PC-9 (cell line): ENCODE data around the gene USP24. TPM values are rescaled to one million over a fixed set of nuclear protein-coding genes. Genes with fewer than 3 reads are reported as not detected.

Experiments used
- BruUV-seq: library from RNA; stranded (reverse); fragments of 400-500 nt; replicated peaks from 2 replicates; lab custom pipeline; 2021; lab: Mats Ljungman, UMichigan
- CTCF ChIA-PET: fragments of 300-600 bp; sonication (Branson Sonifier 250); formaldehyde crosslinking; loops from one replicate; lab custom pipeline; 2022; ENCODE audit warnings: antibody characterized with exemption; lab: Charles Lee
- POLR2A ChIA-PET: fragments of 300-600 bp; sonication (Branson Sonifier 250); formaldehyde crosslinking; loops from one replicate; lab custom pipeline; 2022; ENCODE audit warnings: antibody characterized with exemption; ENCODE audit not compliant: unreplicated experiment; lab: Charles Lee
- DNase-seq, 2 experiments: peaks; one replicate each; pipeline versions ENCODE4 v3.0.0 to v3.0.0-alpha.2; 2015 to 2022; ENCODE audit warnings: mixed read lengths in 1 of 2
- H2AFZ ChIP-seq: fragments of 200-600 bp; sonication (generic); 2 replicates; pipeline ENCODE4 v1.8.1; 2017; ENCODE audit warnings: antibody characterized with exemption
- H3F3A ChIP-seq: fragments of 200-600 bp; sonication (generic); 2 replicates; pipeline ENCODE4 v1.8.1; 2017; ENCODE audit warnings: antibody characterized with exemption, mild to moderate bottlenecking, low read depth; ENCODE audit not compliant: insufficient read depth
- H3K27ac ChIP-seq: fragments of 200-600 bp; sonication (generic); 2 replicates; pipeline ENCODE4 v1.6.1; 2016; ENCODE audit warnings: mixed run types
- H3K27me3 ChIP-seq: fragments of 200-600 bp; sonication (generic); 2 replicates; pipeline ENCODE4 v1.6.1; 2016; ENCODE audit warnings: low read depth, mixed run types; ENCODE audit not compliant: insufficient read depth
- H3K36me3 ChIP-seq: fragments of 200-600 bp; sonication (generic); 2 replicates; pipeline ENCODE4 v1.6.1; 2016; ENCODE audit warnings: low read depth, mixed run types
- H3K4me1 ChIP-seq: fragments of 200-600 bp; sonication (generic); replicated peaks from 2 replicates; pipeline ENCODE4 v1.6.1; 2016; ENCODE audit warnings: mixed run types; ENCODE audit not compliant: insufficient read depth
- H3K4me2 ChIP-seq: fragments of 200-600 bp; sonication (generic); 2 replicates; pipeline ENCODE4 v1.6.1; 2017; ENCODE audit warnings: mixed run types
- H3K4me3 ChIP-seq: fragments of 200-600 bp; sonication (generic); 2 replicates; pipeline ENCODE4 v1.6.1; 2016; ENCODE audit warnings: mixed run types
- H3K79me2 ChIP-seq: fragments of 200-600 bp; sonication (generic); 2 replicates; pipeline ENCODE4 v1.6.1; 2017; ENCODE audit warnings: low read depth, mixed run types
- H3K9me2 ChIP-seq: fragments of 200-600 bp; sonication (generic); 2 replicates; pipeline ENCODE4 v1.8.1; 2017; ENCODE audit warnings: mild to moderate bottlenecking; ENCODE audit not compliant: insufficient read depth
- H3K9me3 ChIP-seq: fragments of 200-600 bp; sonication (generic); 2 replicates; pipeline ENCODE4 v1.8.1; 2016; ENCODE audit warnings: low read depth; ENCODE audit not compliant: insufficient read depth
- H4K20me1 ChIP-seq: fragments of 200-600 bp; sonication (generic); 2 replicates; pipeline ENCODE4 v1.8.1; 2017; ENCODE audit not compliant: insufficient read depth
- EZH2 ChIP-seq: fragments of 200-600 bp; sonication (generic); IDR thresholded peaks from 2 replicates; pipeline ENCODE4 v1.8.0; 2017; ENCODE audit warnings: antibody characterized with exemption, low read depth
- intact Hi-C: fragments of 100-400 bp; cut with micrococcal nuclease; formaldehyde crosslinking; loops from one replicate; pipeline ENCODE4 v1.10.0; 2022; ENCODE audit not compliant: unreplicated experiment
- total RNA-seq: library from RNA; stranded (reverse); gene quantifications from 2 replicates; pipeline ENCODE4 v1.2.3, GENCODE V29; 2021
- TF ChIP-seq, protein P1 (sequence below): fragments of 200-600 bp; sonication (generic); conservative IDR thresholded peaks from 2 replicates; pipeline ENCODE4 v1.6.1; 2017; ENCODE audit warnings: mixed run types, antibody characterized with exemption, mild to moderate bottlenecking, moderate library complexity

USP24 gene
- total RNA-seq, 1 experiment from 2014 or later: 61.0 TPM

DNA sequence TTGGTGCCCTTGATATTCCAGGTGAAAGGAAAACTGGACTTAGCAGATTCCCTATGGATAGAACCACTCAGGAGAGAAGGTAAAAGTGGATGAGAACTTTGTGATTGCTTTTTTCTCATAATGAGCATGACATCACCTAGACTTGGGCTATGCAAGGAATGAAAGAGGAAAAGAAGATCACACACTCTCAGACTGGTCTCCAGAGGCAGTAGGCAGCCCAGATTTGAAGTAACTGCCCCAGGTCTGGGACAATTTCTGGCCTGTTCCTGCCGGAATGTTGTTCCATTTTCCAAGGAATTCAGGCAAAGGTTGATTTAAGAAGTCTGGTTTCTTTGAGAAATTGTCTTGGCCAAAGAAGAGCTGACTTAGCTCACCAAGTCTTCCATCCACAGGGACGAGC lies 31.7 kb upstream of the USP24 start:
- no peaks in the 10 kb centered on the region for H3K36me3 ChIP-seq
- no peak overlapping the region for H2AFZ ChIP-seq
- ChIA-PET POLR2A (interaction anchor here (0.5 to 0.6 kb wide), 3 partner anchors 14 to 1047 kb away, joined by 3 to 6 read pairs (median 4); no protein-coding TSS in a partner anchor), CTCF (interaction anchor here (1.5 kb wide), 1 partner anchor 31 kb away, joined by 3 read pairs; no protein-coding TSS in a partner anchor)
- no peak overlapping the region for H3K4me3 ChIP-seq
- H3K9me2 ChIP-seq: no peaks in the 10 kb centered on the region
- H3K27me3 ChIP-seq: no peaks in the 10 kb centered on the region
- no peak for DNase-seq
- no peaks in the 10 kb centered on the region for H4K20me1 ChIP-seq
- peaks cover 52% of the 10 kb centered on the region for H3K4me1 ChIP-seq
- H3K4me2 ChIP-seq: peak overlapping the region; percentile 74
- intact Hi-C loops: loop anchor here (1.0 kb wide), 2 partner anchors 25 to 30 kb away; no protein-coding TSS in a partner anchor
- peak overlapping the region; percentile 96 for H3K27ac ChIP-seq
- BruUV-seq: no TSS peak
- H3F3A ChIP-seq: peaks cover 37% of the 10 kb centered on the region
- no peaks in the 10 kb centered on the region for H3K79me2 ChIP-seq
- TF ChIP-seq, protein P1, sequence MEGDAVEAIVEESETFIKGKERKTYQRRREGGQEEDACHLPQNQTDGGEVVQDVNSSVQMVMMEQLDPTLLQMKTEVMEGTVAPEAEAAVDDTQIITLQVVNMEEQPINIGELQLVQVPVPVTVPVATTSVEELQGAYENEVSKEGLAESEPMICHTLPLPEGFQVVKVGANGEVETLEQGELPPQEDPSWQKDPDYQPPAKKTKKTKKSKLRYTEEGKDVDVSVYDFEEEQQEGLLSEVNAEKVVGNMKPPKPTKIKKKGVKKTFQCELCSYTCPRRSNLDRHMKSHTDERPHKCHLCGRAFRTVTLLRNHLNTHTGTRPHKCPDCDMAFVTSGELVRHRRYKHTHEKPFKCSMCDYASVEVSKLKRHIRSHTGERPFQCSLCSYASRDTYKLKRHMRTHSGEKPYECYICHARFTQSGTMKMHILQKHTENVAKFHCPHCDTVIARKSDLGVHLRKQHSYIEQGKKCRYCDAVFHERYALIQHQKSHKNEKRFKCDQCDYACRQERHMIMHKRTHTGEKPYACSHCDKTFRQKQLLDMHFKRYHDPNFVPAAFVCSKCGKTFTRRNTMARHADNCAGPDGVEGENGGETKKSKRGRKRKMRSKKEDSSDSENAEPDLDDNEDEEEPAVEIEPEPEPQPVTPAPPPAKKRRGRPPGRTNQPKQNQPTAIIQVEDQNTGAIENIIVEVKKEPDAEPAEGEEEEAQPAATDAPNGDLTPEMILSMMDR: no peak
- no peak for TF ChIP-seq EZH2
- no peaks in the 10 kb centered on the region for H3K9me3 ChIP-seq

DNA sequence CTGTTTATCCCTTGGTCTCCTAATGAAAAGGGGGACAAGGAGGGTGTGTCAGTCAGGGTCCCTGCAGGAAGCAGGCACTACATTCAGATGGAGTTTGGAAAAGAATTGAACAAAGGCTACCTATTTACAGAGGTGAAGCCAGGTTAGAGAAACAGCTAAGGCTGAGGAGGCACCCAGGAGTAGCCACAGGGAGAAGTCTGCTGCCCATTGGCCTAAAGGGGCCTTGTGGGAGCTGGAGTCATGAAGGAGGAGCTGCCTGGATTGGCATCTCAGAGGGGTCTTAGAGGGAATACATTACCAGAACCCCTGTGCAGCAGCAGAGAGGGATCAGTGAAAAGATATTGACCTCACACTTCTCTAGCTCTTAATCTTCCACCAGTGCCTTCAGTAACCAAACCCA lies 31.2 kb upstream of the USP24 start:
- Histone ChIP-seq H3K9me3 (no peaks in the 10 kb centered on the region), H3K27ac (peak overlapping the region; percentile 96), H3K4me2 (peak overlapping the region; percentile 74), H3K79me2 (no peaks in the 10 kb centered on the region), H4K20me1 (no peaks in the 10 kb centered on the region), H3K9me2 (no peaks in the 10 kb centered on the region), H3K4me1 (peaks cover 55% of the 10 kb centered on the region), H2AFZ (no peak overlapping the region), H3K27me3 (no peaks in the 10 kb centered on the region), H3F3A (peaks cover 37% of the 10 kb centered on the region), H3K4me3 (peak overlapping the region; percentile 33; the same call in 1 of the 2 replicates), H3K36me3 (no peaks in the 10 kb centered on the region)
- ChIA-PET POLR2A (interaction anchor here (0.6 to 0.8 kb wide), 4 partner anchors 11 to 1245 kb away, joined by 3 to 6 read pairs (median 5); no protein-coding TSS in a partner anchor), CTCF (interaction anchor here (0.7 to 1.5 kb wide), 2 partner anchors 31 to 1567 kb away, joined by 3 read pairs; no protein-coding TSS in a partner anchor)
- no peak for DNase-seq
- TSS peak; percentile 73 for BruUV-seq
- no peak for TF ChIP-seq EZH2
- TF ChIP-seq, protein P1: no peak
- intact Hi-C loops: loop anchor here (1.0 kb wide), 2 partner anchors 26 to 31 kb away; no protein-coding TSS in a partner anchor

DNA sequence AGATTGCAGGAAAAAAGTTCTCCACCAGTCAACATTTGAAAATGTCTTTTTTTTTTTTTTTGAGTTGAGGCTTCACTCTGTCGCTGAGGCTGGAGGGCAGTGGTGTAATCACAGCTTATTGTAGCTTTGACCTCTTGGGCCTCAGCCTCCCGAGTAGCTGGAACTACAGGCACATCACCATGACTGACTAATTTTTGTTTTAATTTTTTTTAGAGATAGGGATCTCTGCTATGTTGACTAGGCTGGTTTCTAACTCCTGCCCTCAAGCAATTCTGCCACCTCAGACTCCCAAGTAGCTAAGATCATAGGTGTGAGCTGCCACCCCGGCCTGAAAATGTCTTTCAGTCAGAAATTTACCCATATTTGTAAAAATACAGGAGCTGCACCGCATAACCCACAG lies 30.6 kb upstream of the USP24 start:
- no peaks in the 10 kb centered on the region for H3K79me2 ChIP-seq
- H2AFZ ChIP-seq: no peak overlapping the region
- DNase-seq: peak; percentile 84 to 96
- H3K36me3 ChIP-seq: no peaks in the 10 kb centered on the region
- H3K9me2 ChIP-seq: no peaks in the 10 kb centered on the region
- peak overlapping the region; percentile 37; the same call in 1 of the 2 replicates for H3K4me3 ChIP-seq
- H3K9me3 ChIP-seq: no peaks in the 10 kb centered on the region
- peaks cover 37% of the 10 kb centered on the region for H3F3A ChIP-seq
- ChIA-PET POLR2A (interaction anchor here (0.7 to 0.8 kb wide), 3 partner anchors 11 to 26 kb away, joined by 3 to 6 read pairs (median 5); no protein-coding TSS in a partner anchor), CTCF (interaction anchor here (0.7 to 1.5 kb wide), 2 partner anchors 32 to 1568 kb away, joined by 3 read pairs; no protein-coding TSS in a partner anchor)
- peaks cover 57% of the 10 kb centered on the region for H3K4me1 ChIP-seq
- intact Hi-C loops: loop anchor here (1.0 to 2.0 kb wide), 3 partner anchors 27 to 32 kb away; partner anchors contain the start of gene USP24
- H3K4me2 ChIP-seq: peak overlapping the region; percentile 75
- H3K27ac ChIP-seq: peak overlapping the region; percentile 96
- no peaks in the 10 kb centered on the region for H4K20me1 ChIP-seq
- TF ChIP-seq, protein P1: no peak
- no peak for TF ChIP-seq EZH2
- no TSS peak for BruUV-seq
- no peaks in the 10 kb centered on the region for H3K27me3 ChIP-seq
